GM12878 (cell line): ENCODE results near the gene SORL1. TPM values are rescaled to one million over a fixed set of nuclear protein-coding genes. Genes with fewer than 3 reads are reported as not detected.

Experiments
- ATF2 ChIP-seq: IDR thresholded peaks from 2 replicates; pipeline ENCODE4 v1.6.1; 2012; ENCODE audit warnings: low read length, inconsistent platforms
- EED ChIP-seq: sonication (generic); IDR thresholded peaks from 2 replicates; pipeline ENCODE4 v1.6.1; 2016; ENCODE audit warnings: antibody characterized with exemption, low read depth
- HDGF ChIP-seq: fragments of 450-650 bp; IDR thresholded peaks from 2 replicates; pipeline ENCODE4 v1.6.1; 2016; ENCODE audit warnings: antibody characterized with exemption
- PAX8 ChIP-seq: fragments of 450-650 bp; IDR thresholded peaks from 2 replicates; pipeline ENCODE4 v1.6.1; 2017; ENCODE audit warnings: mild to moderate bottlenecking, moderate library complexity
- PBX3 ChIP-seq: IDR thresholded peaks from 2 replicates; pipeline ENCODE4 v1.6.1; 2011; ENCODE audit warnings: mild to moderate bottlenecking, low read depth, low read length, moderate library complexity; ENCODE audit not compliant: insufficient replicate concordance
- RB1 ChIP-seq: fragments of 450-650 bp; formaldehyde crosslinking; IDR thresholded peaks from 2 replicates; pipeline ENCODE4 v1.6.1; 2017; ENCODE audit warnings: mild to moderate bottlenecking, borderline replicate concordance
- RCOR1 ChIP-seq: conservative IDR thresholded peaks from 2 replicates; pipeline ENCODE4 v1.6.1; 2012; ENCODE audit warnings: low read depth, low read length, improper control_type of control experiment
- REST ChIP-seq: IDR thresholded peaks from 2 replicates; pipeline ENCODE4 v1.6.1; 2012; ENCODE audit warnings: mild to moderate bottlenecking, low read depth, low read length
- SUZ12 ChIP-seq: fragments of 200-600 bp; sonication (generic); IDR thresholded peaks from one replicate; pipeline ENCODE4 v1.6.1; 2018; ENCODE audit warnings: antibody characterized with exemption, mild to moderate bottlenecking; ENCODE audit not compliant: unreplicated experiment
- TCF3 ChIP-seq: IDR thresholded peaks from 2 replicates; pipeline ENCODE4 v1.6.1; 2012; ENCODE audit warnings: low read depth, mild to moderate bottlenecking, low read length, borderline replicate concordance; ENCODE audit not compliant: insufficient read depth
- ZBTB11 ChIP-seq: fragments of 450-650 bp; formaldehyde crosslinking; IDR thresholded peaks from 2 replicates; pipeline ENCODE4 v1.5.0; 2022; ENCODE audit warnings: mild to moderate bottlenecking, missing genetic modification characterization
- ZNF384 ChIP-seq: IDR thresholded peaks from 2 replicates; pipeline ENCODE4 v1.6.1; 2012; ENCODE audit warnings: low read depth, mild to moderate bottlenecking, low read length, improper control_type of control experiment, borderline replicate concordance
- ZNF592 ChIP-seq: fragments of 450-650 bp; IDR thresholded peaks from 2 replicates; pipeline ENCODE4 v1.6.1; 2017; ENCODE audit warnings: mild to moderate bottlenecking, moderate library complexity
- polyA plus RNA-seq, 11 experiments: library from polyadenylated mRNA; depleted of rRNA in 4 of 11; unstranded in 6 of 11; stranded (reverse) in 5 of 11; fragments of >200 nt; fragmentation: Nextera tagmentation in 4 of 11; fragmentation: Illumina TruSeq in 1 of 11; extraction: Ambion mirVana in 4 of 11; extraction: Trizol in 1 of 11; gene quantifications; 1 replicate in 1 of 11; 2 replicates in 10 of 11; pipeline versions ENCODE4 v1.2.1 to v1.2.3, GENCODE V29; 2011 to 2016; ENCODE audit warnings: inconsistent platforms in 2 of 11, missing spikeins in 2 of 11, low read depth in 1 of 11
- total RNA-seq, 4 experiments: library from RNA; depleted of rRNA in 3 of 4; stranded (reverse); fragments of >200 nt in 3 of 4; fragmentation: Illumina TruSeq in 1 of 4; extraction: Trizol in 1 of 4; gene quantifications; 2 replicates each; pipeline versions ENCODE4 v1.2.1 to v1.2.3, GENCODE V29; 2013 to 2021

SORL1 gene
- total and polyA plus RNA-seq, 10 of the 15 experiments (the other 5 are each of a cell fraction or from before 2014, with no cell fraction given) = 20.2 to 107 (median 59.9) TPM

- TF ChIP-seq PBX3 = no peak
- 0 out of 2 replicates have a peak, but pooled peaks have one; percentile 69 for TF ChIP-seq RCOR1
- TF ChIP-seq ZNF384 = no peak
- no peak for TF ChIP-seq ZNF592
- no peak for TF ChIP-seq PAX8
- TF ChIP-seq ATF2 = no peak
- no peak for TF ChIP-seq REST
- no peak for TF ChIP-seq ZBTB11 (CRISPR knock-in tag)
- TF ChIP-seq TCF3 = no peak
- TF ChIP-seq RB1 = no peak
- TF ChIP-seq SUZ12 = no peak
- peak; percentile 63; the same call in 1 of the 2 replicates for TF ChIP-seq EED
- TF ChIP-seq HDGF = no peak
Measured at GRCh38 chr11:121452609-121453150, 566 bp downstream of the SORL1 start, which contains the start of gene SORL1-AS1 (continued).
